WTC11 (cell line): Measurements from ENCODE around the gene VARS1.

ENCODE experiments used
- CREB1 ChIP-seq: sonication (generic); formaldehyde crosslinking; IDR thresholded peaks from 2 replicates; pipeline ENCODE4 v1.8.0; 2023; ENCODE audit warnings: mild to moderate bottlenecking, missing genetic modification reagents
- E2F4 ChIP-seq: sonication (generic); formaldehyde crosslinking; IDR thresholded peaks from 2 replicates; pipeline ENCODE4 v1.8.1; 2022; ENCODE audit warnings: low read depth, mild to moderate bottlenecking, moderate library complexity, missing genetic modification reagents, borderline replicate concordance
- NR3C1 ChIP-seq: sonication (generic); formaldehyde crosslinking; conservative IDR thresholded peaks from 2 replicates; pipeline ENCODE4 v1.8.1; 2023; ENCODE audit warnings: low read depth, mild to moderate bottlenecking, missing genetic modification reagents
- ZNF423 ChIP-seq: fragments of 250-450 bp; sonication (Bioruptor Pico); IDR thresholded peaks from 2 replicates; pipeline ENCODE4 v2.1.2; 2022; ENCODE audit warnings: mild to moderate bottlenecking, moderate library complexity
- TF ChIP-seq, protein P1 (sequence below): fragments of 200-600 bp; IDR thresholded peaks from 2 replicates; pipeline ENCODE4 v1.8.0; 2022; ENCODE audit warnings: antibody characterized with exemption
- TF ChIP-seq, protein P2 (sequence below): sonication (generic); formaldehyde crosslinking; IDR thresholded peaks from 2 replicates; pipeline ENCODE4 v1.8.1; 2022; ENCODE audit warnings: mild to moderate bottlenecking, missing genetic modification reagents, moderate library complexity, borderline replicate concordance

- TF ChIP-seq NR3C1 (CRISPR knock-in tag) (no peak), ZNF423 (CRISPR knock-in tag) (no peak), CREB1 (no peak), E2F4 (CRISPR knock-in tag) (no peak)
- TF ChIP-seq, protein P1, sequence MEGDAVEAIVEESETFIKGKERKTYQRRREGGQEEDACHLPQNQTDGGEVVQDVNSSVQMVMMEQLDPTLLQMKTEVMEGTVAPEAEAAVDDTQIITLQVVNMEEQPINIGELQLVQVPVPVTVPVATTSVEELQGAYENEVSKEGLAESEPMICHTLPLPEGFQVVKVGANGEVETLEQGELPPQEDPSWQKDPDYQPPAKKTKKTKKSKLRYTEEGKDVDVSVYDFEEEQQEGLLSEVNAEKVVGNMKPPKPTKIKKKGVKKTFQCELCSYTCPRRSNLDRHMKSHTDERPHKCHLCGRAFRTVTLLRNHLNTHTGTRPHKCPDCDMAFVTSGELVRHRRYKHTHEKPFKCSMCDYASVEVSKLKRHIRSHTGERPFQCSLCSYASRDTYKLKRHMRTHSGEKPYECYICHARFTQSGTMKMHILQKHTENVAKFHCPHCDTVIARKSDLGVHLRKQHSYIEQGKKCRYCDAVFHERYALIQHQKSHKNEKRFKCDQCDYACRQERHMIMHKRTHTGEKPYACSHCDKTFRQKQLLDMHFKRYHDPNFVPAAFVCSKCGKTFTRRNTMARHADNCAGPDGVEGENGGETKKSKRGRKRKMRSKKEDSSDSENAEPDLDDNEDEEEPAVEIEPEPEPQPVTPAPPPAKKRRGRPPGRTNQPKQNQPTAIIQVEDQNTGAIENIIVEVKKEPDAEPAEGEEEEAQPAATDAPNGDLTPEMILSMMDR = no peak
- TF ChIP-seq, protein P2, sequence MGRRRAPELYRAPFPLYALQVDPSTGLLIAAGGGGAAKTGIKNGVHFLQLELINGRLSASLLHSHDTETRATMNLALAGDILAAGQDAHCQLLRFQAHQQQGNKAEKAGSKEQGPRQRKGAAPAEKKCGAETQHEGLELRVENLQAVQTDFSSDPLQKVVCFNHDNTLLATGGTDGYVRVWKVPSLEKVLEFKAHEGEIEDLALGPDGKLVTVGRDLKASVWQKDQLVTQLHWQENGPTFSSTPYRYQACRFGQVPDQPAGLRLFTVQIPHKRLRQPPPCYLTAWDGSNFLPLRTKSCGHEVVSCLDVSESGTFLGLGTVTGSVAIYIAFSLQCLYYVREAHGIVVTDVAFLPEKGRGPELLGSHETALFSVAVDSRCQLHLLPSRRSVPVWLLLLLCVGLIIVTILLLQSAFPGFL (CRISPR knock-in tag) = no peak
These were observed 32.0 kb downstream of the VARS1 start for GRCh38 chr6:31763619-31763940.
